Mammary epithelial cell (primary cell): Measurements from ENCODE around the gene YIF1B.

Experiments
- EZH2 ChIP-seq: IDR thresholded peaks from 2 replicates; pipeline ENCODE4 v1.6.1; 2012; ENCODE audit warnings: low read length, inconsistent platforms, borderline replicate concordance
- TF ChIP-seq, protein P1 (sequence below), 2 donors: IDR thresholded peaks in 1 of 2; conservative IDR thresholded peaks in 1 of 2; 2 replicates each; pipeline ENCODE4 v1.5.1; 2011 to 2012; ENCODE audit warnings: inconsistent platforms in 2 of 2, low read length in 2 of 2, mild to moderate bottlenecking in 2 of 2, control low read depth in 1 of 2, low read depth in 1 of 2; ENCODE audit not compliant: insufficient read depth in 1 of 2; ENCODE audit errors: extremely low read depth in 1 of 2

GRCh38 chr19:38318660-38319059 lies 2.9 kb upstream of the YIF1B start:
- TF ChIP-seq, protein P1, sequence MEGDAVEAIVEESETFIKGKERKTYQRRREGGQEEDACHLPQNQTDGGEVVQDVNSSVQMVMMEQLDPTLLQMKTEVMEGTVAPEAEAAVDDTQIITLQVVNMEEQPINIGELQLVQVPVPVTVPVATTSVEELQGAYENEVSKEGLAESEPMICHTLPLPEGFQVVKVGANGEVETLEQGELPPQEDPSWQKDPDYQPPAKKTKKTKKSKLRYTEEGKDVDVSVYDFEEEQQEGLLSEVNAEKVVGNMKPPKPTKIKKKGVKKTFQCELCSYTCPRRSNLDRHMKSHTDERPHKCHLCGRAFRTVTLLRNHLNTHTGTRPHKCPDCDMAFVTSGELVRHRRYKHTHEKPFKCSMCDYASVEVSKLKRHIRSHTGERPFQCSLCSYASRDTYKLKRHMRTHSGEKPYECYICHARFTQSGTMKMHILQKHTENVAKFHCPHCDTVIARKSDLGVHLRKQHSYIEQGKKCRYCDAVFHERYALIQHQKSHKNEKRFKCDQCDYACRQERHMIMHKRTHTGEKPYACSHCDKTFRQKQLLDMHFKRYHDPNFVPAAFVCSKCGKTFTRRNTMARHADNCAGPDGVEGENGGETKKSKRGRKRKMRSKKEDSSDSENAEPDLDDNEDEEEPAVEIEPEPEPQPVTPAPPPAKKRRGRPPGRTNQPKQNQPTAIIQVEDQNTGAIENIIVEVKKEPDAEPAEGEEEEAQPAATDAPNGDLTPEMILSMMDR (conservative IDR thresholded peaks at IDR 0.05 in 1 of 2, IDR thresholded peaks at IDR 0.05 in 1 of 2; ENCODE audit: extremely low read depth in 1 of 2, insufficient read depth in 1 of 2, low read depth in 1 of 2, low read length in 2 of 2), result no peak
- no peak for TF ChIP-seq EZH2
